Endothelial cell (in vitro differentiated cells): Measurements from ENCODE around the gene LAMA2. TPM values are rescaled to one million over a fixed set of nuclear protein-coding genes. Genes with fewer than 3 reads are reported as not detected.

Source experiments
- DNase-seq: peaks from one replicate; pipeline ENCODE4 v3.0.0; 2021; ENCODE audit warnings: low spot score
- H3K27ac Mint-ChIP-seq: one replicate; pipeline ENCODE4 v1.8.0; 2021; ENCODE audit warnings: mixed read lengths, inconsistent platforms; ENCODE audit not compliant: unreplicated experiment
- H3K27me3 Mint-ChIP-seq: one replicate; pipeline ENCODE4 v1.8.0; 2021; ENCODE audit warnings: mild to moderate bottlenecking, moderate library complexity, mixed read lengths, inconsistent platforms; ENCODE audit not compliant: unreplicated experiment
- H3K36me3 Mint-ChIP-seq: one replicate; pipeline ENCODE4 v1.8.0; 2021; ENCODE audit warnings: mild to moderate bottlenecking, low read depth, mixed read lengths, inconsistent platforms; ENCODE audit not compliant: unreplicated experiment
- H3K4me1 Mint-ChIP-seq: one replicate; pipeline ENCODE4 v1.8.0; 2021; ENCODE audit warnings: mild to moderate bottlenecking, mixed read lengths, inconsistent platforms; ENCODE audit not compliant: unreplicated experiment
- H3K4me3 Mint-ChIP-seq: one replicate; pipeline ENCODE4 v1.8.0; 2021; ENCODE audit warnings: mild to moderate bottlenecking, mixed read lengths, inconsistent platforms; ENCODE audit not compliant: unreplicated experiment
- H3K9me3 Mint-ChIP-seq: one replicate; pipeline ENCODE4 v1.8.0; 2021; ENCODE audit warnings: mixed read lengths, inconsistent platforms; ENCODE audit not compliant: unreplicated experiment
- total RNA-seq: library from RNA; stranded (reverse); fragmentation: NEBNext Ultra II Directional; extraction: Animal tissue kit (Norgen Biotek cat#: 25700); gene quantifications from one replicate; pipeline ENCODE4 v1.2.1, GENCODE V29; 2021; ENCODE audit not compliant: unreplicated experiment
- TF ChIP-seq, protein P1 (sequence below): fragments of 200-600 bp; sonication (generic); IDR thresholded peaks from one replicate; pipeline ENCODE4 v1.5.0; 2021; ENCODE audit warnings: antibody characterized with exemption; ENCODE audit not compliant: unreplicated experiment

Gene LAMA2
- total RNA-seq, 1 donor from 2014 or later, result 2.0 TPM

DNA sequence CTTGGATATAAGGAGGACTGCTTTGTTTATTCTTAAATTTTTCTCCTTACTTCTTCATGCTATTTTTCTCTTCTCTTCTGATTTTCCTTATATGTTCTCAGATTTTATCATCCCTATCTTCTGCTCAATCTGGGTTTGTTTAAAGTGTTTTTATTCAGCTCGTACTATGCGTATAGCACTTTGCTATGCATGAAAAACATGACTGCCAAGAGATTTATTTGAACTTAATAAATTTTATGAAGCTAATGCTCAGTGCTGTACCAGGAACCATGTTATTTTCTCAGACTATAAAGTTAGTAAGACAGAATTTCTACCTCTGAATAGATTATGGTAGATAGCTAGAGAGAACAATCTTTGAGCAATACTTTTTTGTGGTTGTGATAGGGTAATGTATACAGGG is 305.9 kb downstream of the LAMA2 start:
- H3K4me3 Mint-ChIP-seq, result no peak overlapping the region
- no peak overlapping the region for H3K27ac Mint-ChIP-seq
- H3K4me1 Mint-ChIP-seq, result no peaks in the 10 kb centered on the region
- DNase-seq, result no peak
- H3K9me3 Mint-ChIP-seq, result no peaks in the 10 kb centered on the region
- H3K27me3 Mint-ChIP-seq, result no peaks in the 10 kb centered on the region
- TF ChIP-seq, protein P1, sequence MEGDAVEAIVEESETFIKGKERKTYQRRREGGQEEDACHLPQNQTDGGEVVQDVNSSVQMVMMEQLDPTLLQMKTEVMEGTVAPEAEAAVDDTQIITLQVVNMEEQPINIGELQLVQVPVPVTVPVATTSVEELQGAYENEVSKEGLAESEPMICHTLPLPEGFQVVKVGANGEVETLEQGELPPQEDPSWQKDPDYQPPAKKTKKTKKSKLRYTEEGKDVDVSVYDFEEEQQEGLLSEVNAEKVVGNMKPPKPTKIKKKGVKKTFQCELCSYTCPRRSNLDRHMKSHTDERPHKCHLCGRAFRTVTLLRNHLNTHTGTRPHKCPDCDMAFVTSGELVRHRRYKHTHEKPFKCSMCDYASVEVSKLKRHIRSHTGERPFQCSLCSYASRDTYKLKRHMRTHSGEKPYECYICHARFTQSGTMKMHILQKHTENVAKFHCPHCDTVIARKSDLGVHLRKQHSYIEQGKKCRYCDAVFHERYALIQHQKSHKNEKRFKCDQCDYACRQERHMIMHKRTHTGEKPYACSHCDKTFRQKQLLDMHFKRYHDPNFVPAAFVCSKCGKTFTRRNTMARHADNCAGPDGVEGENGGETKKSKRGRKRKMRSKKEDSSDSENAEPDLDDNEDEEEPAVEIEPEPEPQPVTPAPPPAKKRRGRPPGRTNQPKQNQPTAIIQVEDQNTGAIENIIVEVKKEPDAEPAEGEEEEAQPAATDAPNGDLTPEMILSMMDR, result no peak
- no peaks in the 10 kb centered on the region for H3K36me3 Mint-ChIP-seq

DNA sequence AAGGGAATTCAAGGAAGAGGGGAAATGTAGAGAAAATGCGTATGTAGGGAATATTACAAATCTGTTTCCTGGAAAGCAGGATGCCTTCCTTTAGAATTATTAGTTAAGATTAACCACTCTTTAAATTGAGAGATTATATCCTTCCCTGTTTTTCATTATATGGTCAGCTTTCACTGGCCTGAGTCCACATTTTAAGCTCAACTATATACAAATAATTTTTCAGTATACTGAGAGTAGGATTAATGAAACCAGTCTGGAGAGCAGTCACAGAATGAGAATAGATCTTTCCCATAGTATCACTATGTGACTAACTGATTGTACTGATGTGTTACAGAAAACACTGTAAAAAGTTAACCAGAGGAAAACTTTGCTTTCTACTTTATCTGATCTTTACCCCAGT is 306.3 kb downstream of the LAMA2 start:
- no peak overlapping the region for H3K4me3 Mint-ChIP-seq

DNA sequence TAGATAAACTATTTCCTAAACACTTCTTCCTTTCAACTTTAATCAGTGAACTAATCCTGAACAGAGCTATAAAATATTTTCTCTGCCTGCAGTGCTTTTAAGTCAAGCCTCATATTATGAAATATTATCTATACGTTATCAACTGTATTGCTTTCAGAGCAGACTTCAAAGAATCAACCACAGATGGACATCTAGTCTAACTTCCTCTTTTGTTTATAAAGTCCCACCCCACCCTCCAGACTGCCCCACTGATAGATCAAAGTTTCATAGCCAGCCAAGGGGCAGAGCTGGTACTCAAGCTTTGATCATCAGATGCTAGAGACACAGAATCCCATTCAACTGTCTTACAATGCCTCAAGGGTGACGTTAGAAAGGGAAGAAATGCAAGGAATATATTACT is 308.3 kb downstream of the LAMA2 start:
- TF ChIP-seq, protein P1, result no peak
- no peaks in the 10 kb centered on the region for H3K36me3 Mint-ChIP-seq
- no peak for DNase-seq
- no peak overlapping the region for H3K27ac Mint-ChIP-seq
- H3K4me3 Mint-ChIP-seq, result no peak overlapping the region
- H3K9me3 Mint-ChIP-seq, result no peaks in the 10 kb centered on the region
- no peaks in the 10 kb centered on the region for H3K4me1 Mint-ChIP-seq
- no peaks in the 10 kb centered on the region for H3K27me3 Mint-ChIP-seq

More for the DNA sequence above, 306.3 kb downstream of the LAMA2 start:
- Mint-ChIP-seq H3K36me3 (no peaks in the 10 kb centered on the region), H3K4me1 (no peaks in the 10 kb centered on the region), H3K9me3 (no peaks in the 10 kb centered on the region), H3K27me3 (no peaks in the 10 kb centered on the region), H3K27ac (no peak overlapping the region)
- TF ChIP-seq, protein P1, result no peak
- no peak for DNase-seq

DNA sequence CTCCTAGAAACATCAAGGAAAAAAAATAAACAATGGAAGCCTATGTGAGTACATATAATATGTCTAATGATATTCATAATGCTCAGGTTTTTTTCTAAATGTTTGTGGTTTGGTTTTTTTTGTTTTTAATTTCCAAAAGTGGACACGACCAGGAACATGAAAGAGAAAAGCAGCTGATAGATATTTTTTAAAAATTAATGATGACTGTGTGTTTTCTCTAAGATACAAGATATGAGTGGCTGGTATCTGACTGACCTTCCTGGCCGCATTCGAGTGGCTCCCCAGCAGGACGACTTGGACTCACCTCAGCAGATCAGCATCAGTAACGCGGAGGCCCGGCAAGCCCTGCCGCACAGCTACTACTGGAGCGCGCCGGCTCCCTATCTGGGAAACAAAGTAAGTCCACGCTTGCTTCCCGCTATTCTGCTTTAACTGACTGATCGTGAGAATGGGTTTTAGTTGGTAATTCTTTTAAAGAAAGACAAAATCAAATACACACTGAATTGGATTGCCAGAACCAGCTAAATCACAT is 309.6 kb downstream of the LAMA2 start:
- H3K27me3 Mint-ChIP-seq, result no peaks in the 10 kb centered on the region
- H3K4me1 Mint-ChIP-seq, result no peaks in the 10 kb centered on the region
- TF ChIP-seq, protein P1, result no peak
- H3K27ac Mint-ChIP-seq, result no peak overlapping the region
- no peaks in the 10 kb centered on the region for H3K36me3 Mint-ChIP-seq
- no peak overlapping the region for H3K4me3 Mint-ChIP-seq
- DNase-seq, result no peak
- no peaks in the 10 kb centered on the region for H3K9me3 Mint-ChIP-seq

DNA sequence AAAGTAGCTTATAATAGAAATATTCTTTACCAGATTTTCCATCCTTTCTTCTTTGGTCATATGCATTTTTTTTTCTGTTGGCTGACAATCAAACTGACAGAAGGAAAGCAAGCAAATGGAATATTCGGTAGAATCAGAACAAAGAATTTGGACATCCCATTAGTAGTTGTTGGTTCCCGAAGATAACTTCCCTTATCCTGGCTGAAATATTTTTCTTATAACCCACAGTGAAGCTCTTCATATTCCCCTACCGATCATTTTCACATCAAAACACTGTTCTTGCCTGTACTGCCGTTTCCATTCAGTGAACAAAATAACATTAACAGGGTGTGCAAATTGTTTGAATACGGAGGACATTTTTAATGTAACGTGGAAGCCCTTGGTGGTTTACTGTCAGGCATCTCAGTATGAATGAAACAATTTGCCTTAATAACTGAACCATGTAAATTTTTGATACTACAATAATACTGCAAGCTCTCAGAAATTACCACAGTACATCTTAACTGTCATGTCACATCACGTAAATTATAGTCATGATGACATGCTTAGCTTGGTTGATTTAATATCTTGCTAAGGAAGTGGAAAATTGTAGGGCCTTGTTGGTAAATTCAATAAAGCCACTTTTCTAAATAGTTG is 311.5 kb downstream of the LAMA2 start:
- no peaks in the 10 kb centered on the region for H3K4me1 Mint-ChIP-seq
- DNase-seq, result no peak
- no peaks in the 10 kb centered on the region for H3K9me3 Mint-ChIP-seq
- no peaks in the 10 kb centered on the region for H3K36me3 Mint-ChIP-seq
- no peak overlapping the region for H3K27ac Mint-ChIP-seq
- no peak overlapping the region for H3K4me3 Mint-ChIP-seq
- TF ChIP-seq, protein P1, result no peak
- H3K27me3 Mint-ChIP-seq, result no peaks in the 10 kb centered on the region
